ENCODE measurements around the gene USH1C. TPM values are rescaled to one million over a fixed set of nuclear protein-coding genes. Genes with fewer than 3 reads are reported as not detected.
A peak's percentile ranks its signal among the peaks of the same experiment; 100 is the strongest.

Gene USH1C
- total RNA-seq, 2 donors from 2014 or later: 0.68 TPM; not detected in 1

DNA sequence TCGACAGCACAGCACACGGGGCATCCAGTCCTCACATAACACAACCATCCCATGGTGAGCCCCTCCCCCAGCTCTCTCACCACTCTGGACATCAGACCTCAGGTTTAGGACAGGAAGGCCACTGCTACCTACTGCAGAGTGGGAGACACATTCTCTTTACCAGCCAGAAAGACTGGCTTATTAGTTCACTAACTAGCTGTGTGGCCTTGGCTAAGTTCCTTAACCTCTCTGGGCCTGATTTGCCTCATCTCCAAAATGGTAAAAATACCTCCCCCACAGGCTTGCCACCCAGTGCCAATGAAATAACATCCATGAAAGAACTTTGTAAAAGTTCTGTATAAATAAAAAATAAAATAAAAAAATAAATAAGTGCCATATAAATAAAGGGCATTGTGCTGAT is 32.1 kb downstream of the USH1C start:
- H3K4me3 ChIP-seq: no peak overlapping the region
- no peaks in the 10 kb centered on the region for H3K9me3 ChIP-seq
- peaks cover 9 to 18% of the 10 kb centered on the region in 2 donors for H3K4me1 ChIP-seq (ENCODE audit: control insufficient read depth in 1 of 2, low read depth in 2 of 2)
- no peaks in the 10 kb centered on the region for H3K27me3 ChIP-seq (replicated peaks; ENCODE audit: insufficient read depth)
- no peaks in the 10 kb centered on the region for H3K36me3 ChIP-seq
- no peak overlapping the region for H3K27ac ChIP-seq
- DNase-seq (ENCODE audit: low spot score) (no peak), ATAC-seq (ENCODE audit: insufficient number of reproducible peaks, low FRiP score, low read depth) (no peak)
- TF ChIP-seq, protein P1, sequence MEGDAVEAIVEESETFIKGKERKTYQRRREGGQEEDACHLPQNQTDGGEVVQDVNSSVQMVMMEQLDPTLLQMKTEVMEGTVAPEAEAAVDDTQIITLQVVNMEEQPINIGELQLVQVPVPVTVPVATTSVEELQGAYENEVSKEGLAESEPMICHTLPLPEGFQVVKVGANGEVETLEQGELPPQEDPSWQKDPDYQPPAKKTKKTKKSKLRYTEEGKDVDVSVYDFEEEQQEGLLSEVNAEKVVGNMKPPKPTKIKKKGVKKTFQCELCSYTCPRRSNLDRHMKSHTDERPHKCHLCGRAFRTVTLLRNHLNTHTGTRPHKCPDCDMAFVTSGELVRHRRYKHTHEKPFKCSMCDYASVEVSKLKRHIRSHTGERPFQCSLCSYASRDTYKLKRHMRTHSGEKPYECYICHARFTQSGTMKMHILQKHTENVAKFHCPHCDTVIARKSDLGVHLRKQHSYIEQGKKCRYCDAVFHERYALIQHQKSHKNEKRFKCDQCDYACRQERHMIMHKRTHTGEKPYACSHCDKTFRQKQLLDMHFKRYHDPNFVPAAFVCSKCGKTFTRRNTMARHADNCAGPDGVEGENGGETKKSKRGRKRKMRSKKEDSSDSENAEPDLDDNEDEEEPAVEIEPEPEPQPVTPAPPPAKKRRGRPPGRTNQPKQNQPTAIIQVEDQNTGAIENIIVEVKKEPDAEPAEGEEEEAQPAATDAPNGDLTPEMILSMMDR (IDR thresholded peaks at IDR 0.05): no peak

DNA sequence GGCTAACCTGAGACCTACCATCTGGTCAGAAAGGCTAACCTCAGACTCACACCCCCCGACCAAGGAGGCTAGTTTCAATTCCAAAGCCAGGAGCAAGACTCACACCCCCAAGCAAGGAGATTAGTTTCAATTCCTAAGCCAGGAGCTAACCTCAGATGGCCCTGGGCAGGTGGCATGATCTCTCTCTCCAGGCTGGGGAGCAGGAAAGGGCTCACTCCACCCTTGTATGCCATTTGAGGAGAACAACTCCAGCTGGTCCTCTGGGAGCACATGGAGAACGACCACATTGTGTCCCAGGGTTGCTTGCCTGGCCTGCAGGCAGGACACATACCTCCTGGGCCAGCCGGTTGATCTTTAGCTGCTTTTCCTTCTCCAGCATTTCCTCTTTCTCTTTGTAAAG is 32.6 kb downstream of the USH1C start:
- H3K4me1 ChIP-seq (ENCODE audit: control insufficient read depth in 1 of 2, low read depth in 2 of 2): peaks cover 9 to 18% of the 10 kb centered on the region in 2 donors
- ATAC-seq (ENCODE audit: insufficient number of reproducible peaks, low FRiP score, low read depth) (no peak), DNase-seq (ENCODE audit: low spot score) (no peak)
- H3K27me3 ChIP-seq (replicated peaks; ENCODE audit: insufficient read depth): no peaks in the 10 kb centered on the region
- TF ChIP-seq, protein P1 (IDR thresholded peaks at IDR 0.05): no peak
- no peak overlapping the region for H3K27ac ChIP-seq
- H3K4me3 ChIP-seq: no peak overlapping the region
- no peaks in the 10 kb centered on the region for H3K9me3 ChIP-seq
- no peaks in the 10 kb centered on the region for H3K36me3 ChIP-seq

DNA sequence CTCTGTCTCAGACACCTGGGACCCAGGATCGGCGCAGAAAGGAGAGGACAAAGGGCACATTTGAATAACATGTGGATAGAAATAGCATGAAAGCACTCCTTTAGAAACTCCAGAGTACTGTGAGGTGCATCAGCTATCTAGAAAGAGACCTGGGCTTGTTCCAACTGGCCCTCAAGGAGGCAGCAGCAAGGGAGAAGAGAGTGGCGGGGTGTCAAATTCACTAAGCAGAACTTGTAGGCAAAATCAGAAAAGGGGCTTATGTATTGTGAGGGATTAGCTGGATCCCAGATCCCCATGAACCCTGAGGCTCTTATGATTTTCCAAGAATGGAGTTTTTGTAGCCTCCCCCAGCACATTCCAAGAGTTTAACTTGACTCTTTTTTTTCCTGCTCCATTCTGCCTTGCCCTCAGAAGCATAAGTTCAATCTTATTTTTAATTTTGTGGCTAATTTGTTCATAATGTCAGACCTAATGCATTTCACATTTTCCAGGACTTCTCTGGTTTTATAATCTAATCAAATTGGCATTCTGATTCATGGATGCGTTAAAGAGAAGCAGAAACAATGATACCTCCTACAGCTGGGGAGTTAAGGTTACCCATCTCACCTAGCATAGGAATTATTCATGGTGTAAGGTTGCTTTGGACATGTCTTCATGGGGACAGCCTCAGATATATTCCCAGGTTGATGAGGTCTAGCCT is 33.6 kb downstream of the USH1C start:
- no peak for DNase-seq (ENCODE audit: low spot score)
- Histone ChIP-seq H3K27ac (no peak overlapping the region), H3K9me3 (no peaks in the 10 kb centered on the region), H3K27me3 (replicated peaks; ENCODE audit: insufficient read depth) (no peaks in the 10 kb centered on the region), H3K36me3 (no peaks in the 10 kb centered on the region), H3K4me3 (no peak overlapping the region), H3K4me1 (ENCODE audit: control insufficient read depth in 1 of 2, low read depth in 2 of 2) (peaks cover 9 to 18% of the 10 kb centered on the region in 2 donors)
- TF ChIP-seq, protein P1 (IDR thresholded peaks at IDR 0.05): no peak
- ATAC-seq (ENCODE audit: insufficient number of reproducible peaks, low FRiP score, low read depth): no peak

DNA sequence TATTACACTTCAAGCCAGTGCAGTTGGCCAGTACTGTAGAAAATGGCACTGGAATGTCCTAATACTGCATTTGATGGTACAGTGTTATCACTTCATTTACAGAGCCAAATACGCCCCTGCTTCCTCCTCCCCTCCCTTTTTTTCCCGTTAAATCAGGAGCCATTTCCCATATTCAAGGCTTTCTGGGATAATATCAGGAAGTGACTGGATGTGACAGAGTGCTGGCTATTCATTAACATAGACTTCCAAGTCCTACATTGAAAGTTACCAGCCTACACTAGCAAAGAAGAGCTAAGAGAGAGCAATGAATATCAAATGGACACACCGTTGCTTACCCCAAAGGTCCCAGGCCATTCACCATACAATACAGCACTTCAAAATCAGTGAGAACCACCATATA is 35.4 kb downstream of the USH1C start:
- H3K4me3 ChIP-seq: no peak overlapping the region
- H3K4me1 ChIP-seq (ENCODE audit: control insufficient read depth in 1 of 2, low read depth in 2 of 2): peaks cover 9 to 18% of the 10 kb centered on the region in 2 donors
- H3K27me3 ChIP-seq (replicated peaks; ENCODE audit: insufficient read depth): no peaks in the 10 kb centered on the region
- ATAC-seq (ENCODE audit: insufficient number of reproducible peaks, low FRiP score, low read depth): no peak
- no peaks in the 10 kb centered on the region for H3K36me3 ChIP-seq
- no peak overlapping the region for H3K27ac ChIP-seq
- TF ChIP-seq, protein P1 (IDR thresholded peaks at IDR 0.05): no peak
- no peaks in the 10 kb centered on the region for H3K9me3 ChIP-seq
- no peak for DNase-seq (ENCODE audit: low spot score)

DNA sequence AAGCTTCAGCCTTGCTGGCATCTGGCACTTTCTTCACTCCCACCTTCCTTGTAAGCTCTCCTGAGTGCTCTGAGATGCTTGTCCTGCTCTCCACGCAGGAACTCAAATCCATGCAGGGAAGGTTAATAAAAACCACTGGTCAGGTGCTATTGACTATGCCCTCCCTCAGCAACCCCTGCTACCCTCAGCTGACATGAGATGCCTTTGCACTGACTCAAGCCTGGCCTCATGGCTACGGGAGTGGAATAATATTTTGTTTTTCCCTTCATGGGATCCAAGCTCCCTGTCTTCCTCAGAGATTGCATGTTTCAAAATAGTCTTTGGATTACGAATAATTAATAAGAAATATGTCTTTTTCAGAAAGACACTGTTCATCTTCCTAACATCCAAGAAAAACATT is 35.9 kb downstream of the USH1C start:
- H3K9me3 ChIP-seq: no peaks in the 10 kb centered on the region
- no peaks in the 10 kb centered on the region for H3K36me3 ChIP-seq
- peak overlapping the region; percentile 51 to 56 for H3K27ac ChIP-seq
- ATAC-seq (ENCODE audit: insufficient number of reproducible peaks, low FRiP score, low read depth) (no peak), DNase-seq (ENCODE audit: low spot score) (no peak)
- H3K4me3 ChIP-seq: no peak overlapping the region
- TF ChIP-seq, protein P1 (IDR thresholded peaks at IDR 0.05): no peak
- no peaks in the 10 kb centered on the region for H3K27me3 ChIP-seq (replicated peaks; ENCODE audit: insufficient read depth)
- H3K4me1 ChIP-seq (ENCODE audit: control insufficient read depth in 1 of 2, low read depth in 2 of 2): peaks cover 9 to 18% of the 10 kb centered on the region in 2 donors
